Neutrophil (primary cell): ENCODE measurements around the gene RAB21.

Experiments
- H3K27ac ChIP-seq: fragments of 200-600 bp; sonication (generic); 2 replicates; pipeline ENCODE4 v1.5.1; 2016; ENCODE audit warnings: mild to moderate bottlenecking, moderate library complexity
- H3K27me3 ChIP-seq: fragments of 200-600 bp; sonication (generic); 2 replicates; pipeline ENCODE4 v1.6.0; 2016; ENCODE audit warnings: mild to moderate bottlenecking
- H3K36me3 ChIP-seq: fragments of 200-600 bp; sonication (generic); 2 replicates; pipeline ENCODE4 v1.5.1; 2017
- H3K4me1 ChIP-seq, 2 experiments: fragments of 200-600 bp in 1 of 2; sonication (generic) in 1 of 2; 1 replicate in 1 of 2; 2 replicates in 1 of 2; pipeline versions ENCODE4 v1.5.1 to v1.6.1; 2013 to 2016; ENCODE audit warnings: low read depth in 1 of 2, low read length in 1 of 2, mild to moderate bottlenecking in 1 of 2, moderate library complexity in 1 of 2; ENCODE audit not compliant: control insufficient read depth in 1 of 2, insufficient read depth in 1 of 2
- H3K4me3 ChIP-seq, 2 experiments: fragments of 200-600 bp in 1 of 2; sonication (generic) in 1 of 2; 1 replicate in 1 of 2; 2 replicates in 1 of 2; pipeline ENCODE4 v1.5.1; 2013 to 2016; ENCODE audit warnings: low read depth in 1 of 2, low read length in 1 of 2, mild to moderate bottlenecking in 1 of 2, moderate library complexity in 1 of 2
- H3K9me3 ChIP-seq: fragments of 200-600 bp; sonication (generic); 2 replicates; pipeline ENCODE4 v1.5.1; 2016
- CTCF ChIP-seq: fragments of 200-600 bp; sonication (generic); IDR thresholded peaks from 2 replicates; pipeline ENCODE4 v1.5.1; 2016; ENCODE audit warnings: antibody characterized with exemption

Gene RAB21

GRCh38 chr12:71719647-71720370 lies 34.9 kb upstream of the RAB21 start:
- H3K36me3 ChIP-seq, result no peaks in the 10 kb centered on the region
- no peaks in the 10 kb centered on the region for H3K4me1 ChIP-seq
- no peak overlapping the region for H3K4me3 ChIP-seq
- no peaks in the 10 kb centered on the region for H3K27me3 ChIP-seq
- no peaks in the 10 kb centered on the region for H3K9me3 ChIP-seq
- no peak overlapping the region for H3K27ac ChIP-seq
- TF ChIP-seq CTCF, result no peak

- no peaks in the 10 kb centered on the region for H3K4me1 ChIP-seq
Observed at GRCh38 chr12:71721783-71722505, 32.7 kb upstream of the RAB21 start.

GRCh38 chr12:71725011-71725410 lies 29.7 kb upstream of the RAB21 start:
- Histone ChIP-seq H3K27me3 (no peaks in the 10 kb centered on the region), H3K4me3 (no peak overlapping the region), H3K4me1 (no peaks in the 10 kb centered on the region), H3K27ac (no peak overlapping the region), H3K9me3 (no peaks in the 10 kb centered on the region), H3K36me3 (no peaks in the 10 kb centered on the region)
- no peak for TF ChIP-seq CTCF

More at GRCh38 chr12:71721783-71722505, 32.7 kb upstream of the RAB21 start:
- Histone ChIP-seq H3K27me3 (no peaks in the 10 kb centered on the region), H3K9me3 (no peaks in the 10 kb centered on the region), H3K4me3 (no peak overlapping the region), H3K27ac (no peak overlapping the region), H3K36me3 (no peaks in the 10 kb centered on the region)
- TF ChIP-seq CTCF, result no peak

GRCh38 chr12:71726548-71726947 lies 28.1 kb upstream of the RAB21 start:
- Histone ChIP-seq H3K27me3 (no peaks in the 10 kb centered on the region), H3K4me3 (no peak overlapping the region), H3K4me1 (no peaks in the 10 kb centered on the region), H3K9me3 (no peaks in the 10 kb centered on the region), H3K27ac (no peak overlapping the region), H3K36me3 (no peaks in the 10 kb centered on the region)
- TF ChIP-seq CTCF, result no peak

- no peaks in the 10 kb centered on the region for H3K27me3 ChIP-seq
- no peak overlapping the region for H3K27ac ChIP-seq
- no peak overlapping the region for H3K4me3 ChIP-seq
- H3K4me1 ChIP-seq, result no peaks in the 10 kb centered on the region
- no peak for TF ChIP-seq CTCF
- no peaks in the 10 kb centered on the region for H3K36me3 ChIP-seq
- no peaks in the 10 kb centered on the region for H3K9me3 ChIP-seq
Observed at GRCh38 chr12:71727958-71728357, 26.7 kb upstream of the RAB21 start.
